Endodermal cell (in vitro differentiated cells): ENCODE measurements around the gene PSMD12. TPM values are rescaled to one million over a fixed set of nuclear protein-coding genes. Genes with fewer than 3 reads are reported as not detected.

Experiments
- DNase-seq: peaks from one replicate; pipeline ENCODE4 v3.0.0-alpha.2; 2017
- H3K27ac ChIP-seq: 2 replicates; pipeline ENCODE4 v1.5.1; 2013; ENCODE audit warnings: mild to moderate bottlenecking, low read depth, low read length, moderate library complexity
- H3K27me3 ChIP-seq: 2 replicates; pipeline ENCODE4 v1.6.1; 2013; ENCODE audit warnings: mild to moderate bottlenecking, low read length, moderate library complexity; ENCODE audit not compliant: insufficient read depth, control insufficient read depth, poor library complexity, severe bottlenecking
- H3K36me3 ChIP-seq: 2 replicates; pipeline ENCODE4 v1.7.0; 2013; ENCODE audit warnings: mild to moderate bottlenecking, low read length, moderate library complexity; ENCODE audit not compliant: control insufficient read depth, insufficient read depth
- H3K4me1 ChIP-seq: one replicate; pipeline ENCODE4 v1.7.0; 2013; ENCODE audit warnings: low read length; ENCODE audit not compliant: control insufficient read depth, insufficient read depth
- H3K4me3 ChIP-seq: 2 replicates; pipeline ENCODE4 v1.5.1; 2013; ENCODE audit warnings: mild to moderate bottlenecking, low read length, moderate library complexity
- H3K9ac ChIP-seq: 2 replicates; pipeline ENCODE4 v1.6.1; 2013; ENCODE audit warnings: mild to moderate bottlenecking, low read length, moderate library complexity; ENCODE audit not compliant: poor library complexity, severe bottlenecking; ENCODE audit errors: extremely low read depth
- H3K9me3 ChIP-seq: 2 replicates; pipeline ENCODE4 v1.6.1; 2013; ENCODE audit warnings: mild to moderate bottlenecking, low read length, moderate library complexity; ENCODE audit not compliant: control insufficient read depth
- H3K27ac Mint-ChIP-seq: 2 replicates; pipeline ENCODE4 v1.8.0; 2020; ENCODE audit warnings: mixed read lengths
- H3K27me3 Mint-ChIP-seq: 2 replicates; pipeline ENCODE4 v1.8.0; 2021; ENCODE audit warnings: mild to moderate bottlenecking, mixed read lengths; ENCODE audit not compliant: insufficient read depth
- H3K36me3 Mint-ChIP-seq: 2 replicates; pipeline ENCODE4 v1.8.0; 2020; ENCODE audit warnings: low read depth, mixed read lengths
- H3K4me1 Mint-ChIP-seq: 2 replicates; pipeline ENCODE4 v1.8.0; 2020; ENCODE audit warnings: mixed read lengths
- H3K4me3 Mint-ChIP-seq: 2 replicates; pipeline ENCODE4 v1.8.0; 2020; ENCODE audit warnings: mild to moderate bottlenecking, moderate library complexity, mixed read lengths
- H3K9me3 Mint-ChIP-seq: 2 replicates; pipeline ENCODE4 v1.8.0; 2020; ENCODE audit warnings: mild to moderate bottlenecking, mixed read lengths
- WGBS, 2 experiments: methylation state at CpG; one replicate each; pipeline versions ENCODE4 v1.1.5 to v1.1.7; 2013; ENCODE audit warnings: missing lambda C conversion rate in 2 of 2, mixed read lengths in 1 of 2; ENCODE audit not compliant: insufficient coverage in 1 of 2, insufficient read length in 1 of 2; 5-methylcytosine and 5-hydroxymethylcytosine counted together
- total RNA-seq, 2 donors: library from RNA; stranded (reverse); fragmentation: NEBNext Ultra II Directional in 1 of 2; extraction: Animal tissue kit (Norgen Biotek cat#: 25700) in 1 of 2; gene quantifications; 2 replicates in 1 of 2; 3 replicates in 1 of 2; pipeline ENCODE4 v1.2.1, GENCODE V29; 2021
- TF ChIP-seq, protein P1 (sequence below): fragments of 200-600 bp; sonication (generic); conservative IDR thresholded peaks from 2 replicates; pipeline ENCODE4 v1.5.0; 2021; ENCODE audit warnings: antibody characterized with exemption, mild to moderate bottlenecking

The PSMD12 gene
- total RNA-seq, 2 donors from 2014 or later, result 70.9 to 71.7 TPM

GRCh38 chr17:67374329-67375053 is 8.1 kb upstream of the PSMD12 start:
- Histone ChIP-seq H3K27me3 (no peaks in the 10 kb centered on the region), H3K9me3 (peaks cover 3% of the 10 kb centered on the region), H3K4me3 (no peak overlapping the region), H3K36me3 (no peaks in the 10 kb centered on the region), H3K9ac (no peak overlapping the region), H3K27ac (no peak overlapping the region), H3K4me1 (no peaks in the 10 kb centered on the region)
- peak; percentile 97 for DNase-seq
- H3K4me3 Mint-ChIP-seq, result peak overlapping the region; percentile 19
- peaks cover 6% of the 10 kb centered on the region for H3K9me3 Mint-ChIP-seq
- H3K4me1 Mint-ChIP-seq, result peaks cover 22% of the 10 kb centered on the region
- H3K27ac Mint-ChIP-seq, result peak overlapping the region; percentile 69
- H3K36me3 Mint-ChIP-seq, result peaks cover 6% of the 10 kb centered on the region
- TF ChIP-seq, protein P1, sequence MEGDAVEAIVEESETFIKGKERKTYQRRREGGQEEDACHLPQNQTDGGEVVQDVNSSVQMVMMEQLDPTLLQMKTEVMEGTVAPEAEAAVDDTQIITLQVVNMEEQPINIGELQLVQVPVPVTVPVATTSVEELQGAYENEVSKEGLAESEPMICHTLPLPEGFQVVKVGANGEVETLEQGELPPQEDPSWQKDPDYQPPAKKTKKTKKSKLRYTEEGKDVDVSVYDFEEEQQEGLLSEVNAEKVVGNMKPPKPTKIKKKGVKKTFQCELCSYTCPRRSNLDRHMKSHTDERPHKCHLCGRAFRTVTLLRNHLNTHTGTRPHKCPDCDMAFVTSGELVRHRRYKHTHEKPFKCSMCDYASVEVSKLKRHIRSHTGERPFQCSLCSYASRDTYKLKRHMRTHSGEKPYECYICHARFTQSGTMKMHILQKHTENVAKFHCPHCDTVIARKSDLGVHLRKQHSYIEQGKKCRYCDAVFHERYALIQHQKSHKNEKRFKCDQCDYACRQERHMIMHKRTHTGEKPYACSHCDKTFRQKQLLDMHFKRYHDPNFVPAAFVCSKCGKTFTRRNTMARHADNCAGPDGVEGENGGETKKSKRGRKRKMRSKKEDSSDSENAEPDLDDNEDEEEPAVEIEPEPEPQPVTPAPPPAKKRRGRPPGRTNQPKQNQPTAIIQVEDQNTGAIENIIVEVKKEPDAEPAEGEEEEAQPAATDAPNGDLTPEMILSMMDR, result peak; percentile 93
- 54 to 65% methylated on average over 10 to 12 of the region's 12 CpGs for WGBS, 2 experiments
- no peaks in the 10 kb centered on the region for H3K27me3 Mint-ChIP-seq

DNA sequence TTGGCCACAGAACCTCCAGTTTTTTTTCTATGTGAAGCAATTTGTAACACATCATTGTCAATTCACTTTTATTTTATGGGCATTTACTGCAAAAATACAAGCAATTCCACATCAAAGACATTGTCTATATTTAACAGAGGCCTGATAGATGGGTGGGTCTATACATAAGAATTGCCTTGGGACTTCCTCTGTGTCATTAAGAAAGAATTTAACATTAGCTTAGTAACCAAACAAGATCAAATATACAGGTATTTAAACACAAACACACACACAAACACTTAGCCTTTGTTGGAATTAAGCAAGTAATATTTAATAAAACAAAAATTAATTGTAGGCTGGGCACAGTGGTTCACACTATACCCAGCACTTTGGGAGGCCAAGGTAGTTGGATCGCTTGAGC is 6.4 kb upstream of the PSMD12 start:
- Histone ChIP-seq H3K4me3 (no peak overlapping the region), H3K27ac (no peak overlapping the region), H3K4me1 (no peaks in the 10 kb centered on the region), H3K9me3 (no peaks in the 10 kb centered on the region), H3K36me3 (no peaks in the 10 kb centered on the region), H3K9ac (no peak overlapping the region), H3K27me3 (no peaks in the 10 kb centered on the region)
- Mint-ChIP-seq H3K4me3 (no peak overlapping the region), H3K27ac (no peak overlapping the region), H3K4me1 (peaks cover 17% of the 10 kb centered on the region), H3K9me3 (no peaks in the 10 kb centered on the region), H3K36me3 (no peaks in the 10 kb centered on the region), H3K27me3 (no peaks in the 10 kb centered on the region)
- DNase-seq, result no peak
- 100% methylated on average over 1 of the region's 1 CpG for WGBS, 2 experiments
- TF ChIP-seq, protein P1, result no peak

DNA sequence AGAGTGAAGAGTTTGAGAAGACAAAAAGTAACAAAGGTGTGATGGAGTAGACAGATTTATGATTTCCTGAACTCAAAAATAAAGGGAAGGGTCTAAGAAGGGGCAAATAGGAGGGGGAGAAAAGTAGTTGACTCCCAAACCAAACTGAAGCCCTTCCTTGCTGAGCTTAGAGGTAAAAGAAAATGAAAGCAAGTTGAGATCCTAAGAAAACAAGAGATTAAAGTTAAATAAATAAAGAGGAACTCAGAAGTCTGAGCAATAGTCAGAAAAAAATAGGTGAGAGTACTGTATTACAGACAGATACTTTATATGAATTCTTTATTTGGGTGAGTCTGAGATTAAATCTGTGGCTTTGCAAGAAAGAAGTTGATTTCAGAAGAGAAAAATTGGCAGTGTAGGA is 3.3 kb upstream of the PSMD12 start:
- H3K27me3 Mint-ChIP-seq, result no peaks in the 10 kb centered on the region
- Histone ChIP-seq H3K4me3 (no peak overlapping the region), H3K4me1 (peaks cover 3% of the 10 kb centered on the region), H3K36me3 (peaks cover 1% of the 10 kb centered on the region), H3K9ac (no peak overlapping the region), H3K27me3 (no peaks in the 10 kb centered on the region), H3K9me3 (no peaks in the 10 kb centered on the region), H3K27ac (no peak overlapping the region)
- DNase-seq, result no peak
- no peak overlapping the region for H3K27ac Mint-ChIP-seq
- H3K36me3 Mint-ChIP-seq, result peaks cover 1% of the 10 kb centered on the region
- H3K9me3 Mint-ChIP-seq, result no peaks in the 10 kb centered on the region
- H3K4me1 Mint-ChIP-seq, result peaks cover 16% of the 10 kb centered on the region
- no peak overlapping the region for H3K4me3 Mint-ChIP-seq
- TF ChIP-seq, protein P1, result no peak
